Ovary (tissue), 9 donors: ENCODE results near the gene TANC1. TPM values are rescaled to one million over a fixed set of nuclear protein-coding genes. Genes with fewer than 3 reads are reported as not detected.

Experiments used
- DNase-seq, 5 donors: peaks; one replicate each; pipeline ENCODE4 v3.0.0-alpha.2; 2019 to 2020
- H3K27ac ChIP-seq, 2 donors: fragments of 200-600 bp; one replicate each; pipeline versions ENCODE4 v1.5.1 to v1.8.0; 2019 to 2022
- H3K27me3 ChIP-seq: fragments of 200-600 bp; one replicate; pipeline ENCODE4 v1.8.0; 2022
- H3K36me3 ChIP-seq: fragments of 200-600 bp; sonication (generic); one replicate; pipeline ENCODE4 v1.5.1; 2019
- H3K4me1 ChIP-seq: one replicate; pipeline ENCODE4 v1.8.1; 2013; ENCODE audit warnings: mild to moderate bottlenecking, moderate library complexity; ENCODE audit not compliant: insufficient read depth
- H3K4me3 ChIP-seq: fragments of 200-600 bp; sonication (generic); one replicate; pipeline ENCODE4 v1.5.1; 2017
- H3K9me3 ChIP-seq, 2 donors: fragments of 200-600 bp in 1 of 2; sonication (generic) in 1 of 2; one replicate each; pipeline versions ENCODE4 v1.5.1 to v1.8.1; 2013 to 2019; ENCODE audit warnings: mild to moderate bottlenecking in 1 of 2, moderate library complexity in 1 of 2
- EP300 ChIP-seq: sonication (generic); formaldehyde crosslinking; IDR thresholded peaks from one replicate; pipeline ENCODE4 v1.6.1; 2017; ENCODE audit warnings: antibody characterized with exemption
- POLR2A ChIP-seq: fragments of 450-650 bp; IDR thresholded peaks from one replicate; pipeline ENCODE4 v1.6.1; 2017; ENCODE audit warnings: antibody characterized with exemption, mild to moderate bottlenecking, moderate library complexity
- WGBS, 3 donors: extraction: QIAGEN DNeasy Blood & Tissue Kit in 1 of 3; methylation state at CpG; one replicate each; pipeline versions ENCODE4 v1.1.5 to v1.1.7; 2013 to 2017; 5-methylcytosine and 5-hydroxymethylcytosine counted together
- intact Hi-C, 4 donors: fragments of 100-400 bp; cut with DNase I; formaldehyde crosslinking; loops; one replicate each; pipeline versions ENCODE4 v1.11.0 to v1.15.1; 2022 to 2023
- polyA plus RNA-seq, 2 donors: library from polyadenylated mRNA; stranded (reverse); fragments of 200-250 nt in 1 of 2; fragments of 350-450 nt in 1 of 2; fragmentation: Illumina TruSeq in 1 of 2; extraction: RNeasy Lipid Tissue Mini Kit (QIAGEN cat#74804) in 1 of 2; gene quantifications; one replicate each; pipeline ENCODE4 v1.2.3, GENCODE V29; 2013 to 2014
- total RNA-seq, 7 donors: library from RNA; depleted of rRNA in 2 of 7; stranded (reverse); fragments of >200 nt in 2 of 7; fragmentation: NEBNext Ultra II Directional in 3 of 7; extraction: Animal tissue kit (Norgen Biotek cat#: 25700) in 3 of 7; gene quantifications; one replicate each; pipeline versions ENCODE4 v1.1.0 to v1.2.4, GENCODE V29; 2016 to 2023
- TF ChIP-seq, protein P1 (sequence below), 3 donors: fragments of 450-650 bp in 2 of 3; fragments of 200-600 bp in 1 of 3; IDR thresholded peaks; one replicate each; pipeline versions ENCODE4 v1.5.1 to v1.8.0; 2016 to 2022; ENCODE audit warnings: antibody characterized with exemption in 3 of 3, mild to moderate bottlenecking in 1 of 3
- donor health status: DM: no; HTN: no; CAD: no; lungs with moderate emphysema.
- donor health status: DM: no; HTN: no; CAD: no.
- donor health status: Bipolar disorder and iron deficiency.
- donor health status: DM: yes; HTN: yes; CAD: no.
- donor health status: DM: no; HTN: no; CAD: no.
- donor health status: DM: yes; HTN: yes; CAD: no.

TANC1 gene
- total and polyA plus RNA-seq, 9 donors, result 12.2 to 39.2 (median 25.8) TPM

- no peaks in the 10 kb centered on the region for H3K27me3 ChIP-seq
- intact Hi-C loops, result no loop called here
- peaks cover 8% of the 10 kb centered on the region for H3K4me1 ChIP-seq
Observed at GRCh38 chr2:159071190-159071915, 102.9 kb downstream of the TANC1 start.

GRCh38 chr2:159072795-159073194 lies 104.4 kb downstream of the TANC1 start:
- WGBS, 3 donors, result 36 to 39% (median 36%) methylated on average over 2 of the region's 2 CpGs
- H3K27ac ChIP-seq, result no peak overlapping the region

More at GRCh38 chr2:159071190-159071915, 102.9 kb downstream of the TANC1 start:
- TF ChIP-seq POLR2A (no peak), EP300 (no peak)
- TF ChIP-seq, protein P1, sequence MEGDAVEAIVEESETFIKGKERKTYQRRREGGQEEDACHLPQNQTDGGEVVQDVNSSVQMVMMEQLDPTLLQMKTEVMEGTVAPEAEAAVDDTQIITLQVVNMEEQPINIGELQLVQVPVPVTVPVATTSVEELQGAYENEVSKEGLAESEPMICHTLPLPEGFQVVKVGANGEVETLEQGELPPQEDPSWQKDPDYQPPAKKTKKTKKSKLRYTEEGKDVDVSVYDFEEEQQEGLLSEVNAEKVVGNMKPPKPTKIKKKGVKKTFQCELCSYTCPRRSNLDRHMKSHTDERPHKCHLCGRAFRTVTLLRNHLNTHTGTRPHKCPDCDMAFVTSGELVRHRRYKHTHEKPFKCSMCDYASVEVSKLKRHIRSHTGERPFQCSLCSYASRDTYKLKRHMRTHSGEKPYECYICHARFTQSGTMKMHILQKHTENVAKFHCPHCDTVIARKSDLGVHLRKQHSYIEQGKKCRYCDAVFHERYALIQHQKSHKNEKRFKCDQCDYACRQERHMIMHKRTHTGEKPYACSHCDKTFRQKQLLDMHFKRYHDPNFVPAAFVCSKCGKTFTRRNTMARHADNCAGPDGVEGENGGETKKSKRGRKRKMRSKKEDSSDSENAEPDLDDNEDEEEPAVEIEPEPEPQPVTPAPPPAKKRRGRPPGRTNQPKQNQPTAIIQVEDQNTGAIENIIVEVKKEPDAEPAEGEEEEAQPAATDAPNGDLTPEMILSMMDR (IDR thresholded peaks at IDR 0.05), result no peak
- Histone ChIP-seq H3K4me3 (no peak overlapping the region), H3K9me3 (no peaks in the 10 kb centered on the region), H3K27ac (no peak overlapping the region), H3K36me3 (no peaks in the 10 kb centered on the region)
- 31 to 60% (median 36%) methylated on average over 2 of the region's 2 CpGs for WGBS, 3 donors
- DNase-seq, result no peak

DNA sequence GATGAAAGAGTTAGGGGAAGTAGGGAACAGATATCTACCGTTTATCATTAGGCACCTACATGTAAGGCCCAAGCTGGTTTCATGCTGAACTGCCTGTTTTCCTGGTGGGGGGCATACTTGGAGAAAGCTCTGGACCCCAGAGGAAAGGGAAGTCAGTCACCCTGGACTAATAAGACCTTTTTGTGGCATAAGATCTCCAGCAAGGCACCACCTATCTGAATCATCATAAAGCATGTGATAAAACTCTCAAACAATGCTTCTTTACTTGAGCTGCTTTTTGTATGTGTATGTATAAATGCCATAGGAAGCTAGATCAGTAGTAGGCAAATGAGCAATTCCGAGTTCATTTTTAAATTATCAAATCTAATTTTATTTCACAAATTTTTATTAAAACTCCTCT lies 104.8 kb downstream of the TANC1 start:
- TF ChIP-seq POLR2A (no peak), EP300 (no peak)
- TF ChIP-seq, protein P1 (IDR thresholded peaks at IDR 0.05), result no peak
- no peak overlapping the region for H3K4me3 ChIP-seq
- H3K4me1 ChIP-seq, result peaks cover 8% of the 10 kb centered on the region
- WGBS, 3 donors, result 51 to 63% (median 55%) methylated on average over 2 of the region's 2 CpGs
- H3K9me3 ChIP-seq, result no peaks in the 10 kb centered on the region
- intact Hi-C loops, result no loop called here
- no peaks in the 10 kb centered on the region for H3K27me3 ChIP-seq
- DNase-seq, result no peak
- no peak overlapping the region for H3K27ac ChIP-seq
- H3K36me3 ChIP-seq, result no peaks in the 10 kb centered on the region

More at GRCh38 chr2:159072795-159073194, 104.4 kb downstream of the TANC1 start:
- peaks cover 8% of the 10 kb centered on the region for H3K4me1 ChIP-seq
- no peaks in the 10 kb centered on the region for H3K36me3 ChIP-seq
- H3K9me3 ChIP-seq, result no peaks in the 10 kb centered on the region
- intact Hi-C loops, result no loop called here
- no peak overlapping the region for H3K4me3 ChIP-seq
- no peak for DNase-seq
- H3K27me3 ChIP-seq, result no peaks in the 10 kb centered on the region
- TF ChIP-seq, protein P1 (IDR thresholded peaks at IDR 0.05), result no peak
- TF ChIP-seq EP300, result no peak
- no peak for TF ChIP-seq POLR2A

- Histone ChIP-seq H3K4me1 (peaks cover 7% of the 10 kb centered on the region), H3K36me3 (no peaks in the 10 kb centered on the region), H3K27ac (no peak overlapping the region), H3K27me3 (no peaks in the 10 kb centered on the region), H3K9me3 (no peaks in the 10 kb centered on the region), H3K4me3 (no peak overlapping the region)
- intact Hi-C loops, result no loop called here
- DNase-seq, result no peak
- WGBS, 3 donors, result 93 to 98% (median 96%) methylated on average over 7 of the region's 7 CpGs
- TF ChIP-seq POLR2A, result no peak
- no peak for TF ChIP-seq EP300
Observed at GRCh38 chr2:159074605-159075004, 106.2 kb downstream of the TANC1 start.

DNA sequence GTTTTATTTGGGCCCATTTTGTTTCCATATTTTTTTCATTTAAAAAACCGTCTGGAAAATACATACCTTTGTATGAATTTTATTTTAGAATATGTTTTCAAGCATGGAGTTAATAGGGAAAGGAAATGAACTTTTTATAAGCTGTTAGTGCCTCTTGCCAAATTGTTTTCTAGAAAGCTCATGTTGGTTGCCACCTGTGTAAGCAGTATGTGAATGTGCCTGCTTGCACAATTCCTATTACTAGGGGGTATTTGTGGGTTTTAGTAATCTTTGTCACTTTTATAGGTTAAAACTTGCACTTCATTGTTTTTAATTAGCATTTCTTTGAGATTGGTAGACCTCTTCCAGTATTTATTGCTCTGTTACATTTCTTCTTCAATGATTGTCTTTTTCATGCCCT lies 107.3 kb downstream of the TANC1 start:
- WGBS, 3 donors, result 61 to 71% (median 65%) methylated on average over 1 of the region's 1 CpG
- no peak overlapping the region for H3K4me3 ChIP-seq

More for the DNA sequence above, 107.3 kb downstream of the TANC1 start:
- no peak for DNase-seq
- intact Hi-C loops, result no loop called here
- Histone ChIP-seq H3K4me1 (peaks cover 4% of the 10 kb centered on the region), H3K27me3 (no peaks in the 10 kb centered on the region), H3K9me3 (no peaks in the 10 kb centered on the region), H3K36me3 (no peaks in the 10 kb centered on the region), H3K27ac (no peak overlapping the region)
- TF ChIP-seq POLR2A, result no peak
- TF ChIP-seq EP300, result no peak
- TF ChIP-seq, protein P1 (IDR thresholded peaks at IDR 0.05), result no peak
